NCI-H82 (cell line): ENCODE data around the gene BHLHE40.

Experiments used
- DNase-seq: peaks from one replicate; lab custom pipeline; 2025; lab: John Stamatoyannopoulos, UW

Gene BHLHE40

GRCh38 chr3:4983739-4984510, 4.7 kb downstream of the BHLHE40 start:
- DNase-seq = peak; percentile 43

- peak; percentile 30 for DNase-seq
Measured at GRCh38 chr3:4984511-4984864, 5.3 kb downstream of the BHLHE40 start.

GRCh38 chr3:4985330-4986174, 6.3 kb downstream of the BHLHE40 start:
- DNase-seq = peak; percentile 52

- peak; percentile 52 for DNase-seq
Measured at GRCh38 chr3:4986175-4986781, 7.0 kb downstream of the BHLHE40 start.

- DNase-seq = peak; percentile 70
Measured at GRCh38 chr3:4986782-4987537, 7.7 kb downstream of the BHLHE40 start.

- no peak for DNase-seq
Measured at GRCh38 chr3:4987538-4988296, 8.5 kb downstream of the BHLHE40 start.

GRCh38 chr3:4988983-4989834, 10.0 kb downstream of the BHLHE40 start:
- peak; percentile 45 for DNase-seq

- DNase-seq = no peak
Measured at GRCh38 chr3:4990069-4990468, 10.8 kb downstream of the BHLHE40 start.

GRCh38 chr3:4992118-4992517, 12.9 kb downstream of the BHLHE40 start:
- no peak for DNase-seq

- DNase-seq = no peak
Measured at GRCh38 chr3:4993276-4994143, 14.3 kb downstream of the BHLHE40 start.

- DNase-seq = no peak
Measured at GRCh38 chr3:4994144-4994730, 15.0 kb downstream of the BHLHE40 start.

- DNase-seq = peak; percentile 14
Measured at GRCh38 chr3:4994823-4995499, 15.7 kb downstream of the BHLHE40 start.

- no peak for DNase-seq
Measured at GRCh38 chr3:4995500-4996053, 16.3 kb downstream of the BHLHE40 start.

GRCh38 chr3:4996223-4996765, 17.1 kb downstream of the BHLHE40 start:
- DNase-seq = no peak

- no peak for DNase-seq
Measured at GRCh38 chr3:4996771-4997291, 17.6 kb downstream of the BHLHE40 start.

- no peak for DNase-seq
Measured at GRCh38 chr3:4997946-4998345, 18.7 kb downstream of the BHLHE40 start.

GRCh38 chr3:4999531-5000184, 20.4 kb downstream of the BHLHE40 start:
- DNase-seq = peak; percentile 14
